Measurements from ENCODE around the gene SLC7A8.

Gene SLC7A8

GRCh38 chr14:23118506-23119362, 64.7 kb downstream of the SLC7A8 start, which contains the start of gene CEBPE:
CEBPE (minus strand) TSS chr14:23119255; CDS start chr14:23119091, 164 bp downstream.
- TF ChIP-seq, protein P1, sequence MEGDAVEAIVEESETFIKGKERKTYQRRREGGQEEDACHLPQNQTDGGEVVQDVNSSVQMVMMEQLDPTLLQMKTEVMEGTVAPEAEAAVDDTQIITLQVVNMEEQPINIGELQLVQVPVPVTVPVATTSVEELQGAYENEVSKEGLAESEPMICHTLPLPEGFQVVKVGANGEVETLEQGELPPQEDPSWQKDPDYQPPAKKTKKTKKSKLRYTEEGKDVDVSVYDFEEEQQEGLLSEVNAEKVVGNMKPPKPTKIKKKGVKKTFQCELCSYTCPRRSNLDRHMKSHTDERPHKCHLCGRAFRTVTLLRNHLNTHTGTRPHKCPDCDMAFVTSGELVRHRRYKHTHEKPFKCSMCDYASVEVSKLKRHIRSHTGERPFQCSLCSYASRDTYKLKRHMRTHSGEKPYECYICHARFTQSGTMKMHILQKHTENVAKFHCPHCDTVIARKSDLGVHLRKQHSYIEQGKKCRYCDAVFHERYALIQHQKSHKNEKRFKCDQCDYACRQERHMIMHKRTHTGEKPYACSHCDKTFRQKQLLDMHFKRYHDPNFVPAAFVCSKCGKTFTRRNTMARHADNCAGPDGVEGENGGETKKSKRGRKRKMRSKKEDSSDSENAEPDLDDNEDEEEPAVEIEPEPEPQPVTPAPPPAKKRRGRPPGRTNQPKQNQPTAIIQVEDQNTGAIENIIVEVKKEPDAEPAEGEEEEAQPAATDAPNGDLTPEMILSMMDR (IDR thresholded peaks at IDR 0.05; ENCODE audit: borderline replicate concordance, insufficient read depth, low read depth, low read length): no peak
- no peak within 1 kb of the TSS for H3K4me3 ChIP-seq (ENCODE audit: low read depth, low read length)

GRCh38 chr14:23117371-23118020, 66.0 kb downstream of the SLC7A8 start:
- no peak overlapping the region for H3K4me3 ChIP-seq (ENCODE audit: low read depth, low read length)
- TF ChIP-seq, protein P1 (IDR thresholded peaks at IDR 0.05; ENCODE audit: borderline replicate concordance, insufficient read depth, low read depth, low read length): no peak

DNA sequence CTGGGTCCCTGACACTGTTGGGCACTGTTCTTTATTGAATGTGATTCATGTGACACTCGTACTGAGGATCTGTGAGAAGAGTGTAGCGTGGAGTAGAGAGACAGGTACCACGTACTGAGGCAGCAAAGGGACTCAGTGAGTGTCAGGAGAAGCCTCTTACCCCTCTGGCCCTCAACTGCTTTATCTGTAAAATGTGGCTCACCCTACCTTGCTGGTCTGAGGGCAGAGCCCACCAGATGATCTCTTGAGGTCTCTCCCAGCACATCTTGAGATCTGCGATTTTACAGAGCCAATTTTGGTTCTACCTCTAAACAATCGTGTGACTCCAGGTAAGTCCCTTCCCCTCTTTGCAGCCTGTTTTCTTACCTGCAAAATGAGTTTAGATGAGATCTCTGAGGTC, 67.5 kb downstream of the SLC7A8 start:
- H3K4me3 ChIP-seq (ENCODE audit: low read depth, low read length): no peak overlapping the region
- TF ChIP-seq, protein P1 (IDR thresholded peaks at IDR 0.05; ENCODE audit: borderline replicate concordance, insufficient read depth, low read depth, low read length): no peak

DNA sequence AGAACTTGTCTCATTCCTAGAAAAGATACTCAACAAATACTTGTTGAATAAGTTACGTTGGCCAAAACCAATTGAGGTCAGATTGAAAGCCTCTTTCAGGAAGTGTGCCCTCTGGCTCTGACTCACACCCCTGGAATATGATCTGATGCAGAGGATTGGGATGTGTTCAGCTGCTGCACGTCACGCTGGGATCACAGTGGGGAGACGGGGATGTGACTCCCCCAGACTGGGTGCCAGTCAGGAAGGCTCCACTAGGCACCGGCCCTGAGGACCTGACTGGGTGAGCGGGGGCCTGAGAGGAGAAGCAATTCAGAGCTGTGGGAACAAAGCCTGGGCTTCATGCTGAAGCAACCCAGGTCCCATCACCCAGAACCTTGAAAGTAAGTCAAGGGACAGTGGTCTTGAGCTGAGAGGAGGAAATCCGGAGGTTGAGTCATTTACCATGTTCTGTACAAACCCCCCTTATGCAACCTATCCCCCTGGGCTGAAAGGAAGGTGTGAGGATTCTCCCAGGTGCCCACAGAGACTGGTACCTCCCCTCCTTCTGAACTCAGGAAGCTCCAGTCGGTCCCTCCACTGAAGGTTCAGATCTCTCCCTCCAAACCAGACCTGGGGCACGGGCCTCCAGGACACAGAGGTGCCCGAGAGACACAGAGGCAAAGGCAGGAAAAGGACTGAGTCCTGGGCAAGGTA, 68.3 kb downstream of the SLC7A8 start:
- TF ChIP-seq, protein P1 (IDR thresholded peaks at IDR 0.05; ENCODE audit: borderline replicate concordance, insufficient read depth, low read depth, low read length): no peak
- H3K4me3 ChIP-seq (ENCODE audit: low read depth, low read length): no peak overlapping the region

DNA sequence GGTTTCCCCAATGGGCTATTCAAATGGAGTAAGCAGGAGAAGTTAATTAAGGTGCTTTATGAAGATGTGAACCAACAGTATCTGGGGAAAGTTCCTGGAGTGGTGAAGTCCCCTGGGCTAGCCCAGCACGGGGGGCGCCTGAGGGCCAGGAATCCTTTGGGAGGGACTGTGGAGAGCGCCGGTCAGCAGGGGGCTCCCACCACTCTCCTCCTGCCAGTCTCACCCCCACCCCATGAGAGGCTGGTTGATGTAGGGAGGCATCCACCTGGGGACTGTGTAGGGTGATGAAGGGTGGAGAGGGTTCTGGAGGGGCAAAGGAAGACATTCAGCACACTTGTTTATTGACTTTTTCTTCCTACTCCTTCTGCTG, 68.8 kb downstream of the SLC7A8 start:
- TF ChIP-seq, protein P1 (IDR thresholded peaks at IDR 0.05; ENCODE audit: borderline replicate concordance, insufficient read depth, low read depth, low read length): no peak
- no peak overlapping the region for H3K4me3 ChIP-seq (ENCODE audit: low read depth, low read length)

- TF ChIP-seq, protein P1 (IDR thresholded peaks at IDR 0.05; ENCODE audit: borderline replicate concordance, insufficient read depth, low read depth, low read length): no peak
- H3K4me3 ChIP-seq (ENCODE audit: low read depth, low read length): no peak overlapping the region
Measured at GRCh38 chr14:23114120-23114458, 69.4 kb downstream of the SLC7A8 start.
